GM12878 (cell line): Measurements from ENCODE around the gene C9. TPM values are rescaled to one million over a fixed set of nuclear protein-coding genes. Genes with fewer than 3 reads are reported as not detected.

Experiments used
- ATAC-seq: fragments of 200-7000 bp; cut with Tn5 transposase; 3 replicates; pipeline ENCODE4 v1.9.1; 2020; ENCODE audit warnings: mild to moderate bottlenecking, moderate library complexity
- BruUV-seq: library from RNA; stranded (reverse); fragments of 400-500 nt; replicated peaks from 2 replicates; lab custom pipeline; 2021; lab: Mats Ljungman, UMichigan
- CTCF ChIA-PET: fragments of 300-600 bp; sonication (Branson Sonifier 250); formaldehyde crosslinking; extraction: SDS; loops from one replicate; lab custom pipeline; 2021; ENCODE audit warnings: inconsistent platforms; lab: Yijun Ruan, JAX
- POLR2A ChIA-PET: fragments of 350-600 bp; formaldehyde crosslinking; extraction: SDS; loops from one replicate; lab custom pipeline; 2021; ENCODE audit warnings: inconsistent platforms; lab: Charles Lee
- RAD21 ChIA-PET: fragments of 300-600 bp; sonication (Branson Sonifier 250); formaldehyde crosslinking; loops from one replicate; lab custom pipeline; 2023; ENCODE audit warnings: antibody characterized with exemption; ENCODE audit not compliant: unreplicated experiment; lab: Charles Lee
- SMC1A ChIA-PET: fragments of 300-600 bp; sonication (Branson Sonifier 250); formaldehyde crosslinking; loops from one replicate; lab custom pipeline; 2023; ENCODE audit not compliant: unreplicated experiment, uncharacterized antibody; lab: Charles Lee
- DNase-seq: peaks from one replicate; pipeline ENCODE4 v3.0.0-alpha.2; 2011; ENCODE audit warnings: low read depth, low spot score
- FAIRE-seq: peaks from 3 replicates; lab custom pipeline; 2011; peaks lifted over from hg19 to GRCh38; lab: Jason Lieb, UNC
- H2AFZ ChIP-seq: 2 replicates; pipeline ENCODE4 v1.6.0; 2011; ENCODE audit warnings: low read depth, low read length, control low read depth; ENCODE audit not compliant: control insufficient read depth
- H3K27ac ChIP-seq: 2 replicates; pipeline ENCODE4 v1.5.1; 2011; ENCODE audit warnings: control low read depth; ENCODE audit not compliant: control insufficient read depth, insufficient read depth
- H3K27me3 ChIP-seq, 2 experiments: replicated peaks in 1 of 2; 2 replicates each; pipeline versions ENCODE4 v1.6.0 to v1.6.1; 2011; ENCODE audit warnings: low read length in 1 of 2; ENCODE audit not compliant: control insufficient read depth in 2 of 2, insufficient read depth in 2 of 2
- H3K36me3 ChIP-seq, 2 experiments: 2 replicates each; pipeline ENCODE4 v1.5.1; 2011; ENCODE audit warnings: low read length in 1 of 2; ENCODE audit not compliant: control insufficient read depth in 2 of 2, insufficient read depth in 2 of 2
- H3K4me1 ChIP-seq: 2 replicates; pipeline ENCODE4 v1.6.1; 2011; ENCODE audit warnings: mild to moderate bottlenecking, low read length, moderate library complexity, mixed read lengths; ENCODE audit not compliant: control insufficient read depth, insufficient read depth
- H3K4me2 ChIP-seq: 2 replicates; pipeline ENCODE4 v1.6.0; 2011; ENCODE audit warnings: control low read depth; ENCODE audit not compliant: control insufficient read depth, insufficient read depth
- H3K4me3 ChIP-seq: fragments of 200-600 bp; sonication (generic); 2 replicates; pipeline ENCODE4 v1.5.1; 2016
- H3K79me2 ChIP-seq: 2 replicates; pipeline ENCODE4 v1.6.0; 2011; ENCODE audit warnings: low read length; ENCODE audit not compliant: control insufficient read depth, insufficient read depth
- H3K9ac ChIP-seq: 2 replicates; pipeline ENCODE4 v1.8.0; 2011; ENCODE audit warnings: low read length, control low read depth, mixed read lengths; ENCODE audit not compliant: control insufficient read depth, insufficient read depth
- H3K9me3 ChIP-seq: replicated peaks from 3 replicates; pipeline ENCODE4 v1.5.1; 2011; ENCODE audit warnings: mild to moderate bottlenecking, low read length; ENCODE audit not compliant: control insufficient read depth, insufficient read depth
- H4K20me1 ChIP-seq: 2 replicates; pipeline ENCODE4 v1.6.0; 2011; ENCODE audit not compliant: control insufficient read depth, insufficient read depth
- ATF7 ChIP-seq: fragments of 450-650 bp; IDR thresholded peaks from 2 replicates; pipeline ENCODE4 v1.6.1; 2016; ENCODE audit warnings: low read depth, mild to moderate bottlenecking
- BRCA1 ChIP-seq: IDR thresholded peaks from 2 replicates; pipeline ENCODE4 v1.6.1; 2011; ENCODE audit warnings: low read depth, low read length, improper control_type of control experiment
- CHD1 ChIP-seq: IDR thresholded peaks from 2 replicates; pipeline ENCODE4 v1.6.1; 2012; ENCODE audit warnings: low read depth, low read length, improper control_type of control experiment
- FOS ChIP-seq: IDR thresholded peaks from 3 replicates; pipeline ENCODE4 v1.6.1; 2011; ENCODE audit warnings: borderline replicate concordance; ENCODE audit not compliant: insufficient read length; ENCODE audit errors: extremely low read depth
- NFXL1 ChIP-seq: fragments of 450-650 bp; IDR thresholded peaks from 2 replicates; pipeline ENCODE4 v1.6.1; 2017; ENCODE audit warnings: antibody characterized with exemption, mild to moderate bottlenecking, borderline replicate concordance
- NR2C1 ChIP-seq: fragments of 450-650 bp; IDR thresholded peaks from 2 replicates; pipeline ENCODE4 v1.6.1; 2017; ENCODE audit warnings: antibody characterized with exemption, mild to moderate bottlenecking, moderate library complexity
- NRF1 ChIP-seq: conservative IDR thresholded peaks from 2 replicates; pipeline ENCODE4 v1.6.1; 2011; ENCODE audit warnings: mild to moderate bottlenecking, low read depth, low read length, improper control_type of control experiment
- POU2F2 ChIP-seq: IDR thresholded peaks from 3 replicates; pipeline ENCODE4 v1.6.1; 2011; ENCODE audit warnings: low read depth, mild to moderate bottlenecking, low read length, borderline replicate concordance
- RAD21 ChIP-seq: IDR thresholded peaks from 2 replicates; pipeline ENCODE4 v1.6.1; 2011; ENCODE audit warnings: mild to moderate bottlenecking, low read depth, low read length, moderate library complexity; ENCODE audit not compliant: insufficient read depth
- RCOR1 ChIP-seq: conservative IDR thresholded peaks from 2 replicates; pipeline ENCODE4 v1.6.1; 2012; ENCODE audit warnings: low read depth, low read length, improper control_type of control experiment
- SMARCA5 ChIP-seq: fragments of 450-650 bp; IDR thresholded peaks from 2 replicates; pipeline ENCODE4 v1.6.1; 2017; ENCODE audit warnings: mild to moderate bottlenecking
- SREBF1 ChIP-seq: IDR thresholded peaks from 2 replicates; pipeline ENCODE4 v1.6.1; 2012; ENCODE audit warnings: mild to moderate bottlenecking, low read length
- SUPT20H ChIP-seq: IDR thresholded peaks from 2 replicates; pipeline ENCODE4 v1.6.1; 2011; ENCODE audit warnings: low read depth, mild to moderate bottlenecking, low read length, moderate library complexity, borderline replicate concordance; ENCODE audit not compliant: control insufficient read depth
- TCF3 ChIP-seq: IDR thresholded peaks from 2 replicates; pipeline ENCODE4 v1.6.1; 2012; ENCODE audit warnings: low read depth, mild to moderate bottlenecking, low read length, borderline replicate concordance; ENCODE audit not compliant: insufficient read depth
- ZNF622 ChIP-seq: fragments of 450-650 bp; IDR thresholded peaks from 2 replicates; pipeline ENCODE4 v1.6.1; 2017; ENCODE audit warnings: mild to moderate bottlenecking, inconsistent platforms
- ZZZ3 ChIP-seq: IDR thresholded peaks from 2 replicates; pipeline ENCODE4 v1.6.1; 2011; ENCODE audit warnings: low read depth; ENCODE audit not compliant: control insufficient read depth, insufficient read length
- WGBS: methylation state at CpG from one replicate; pipeline ENCODE4 v1.1.6; 2016; ENCODE audit warnings: low lambda C conversion rate; ENCODE audit not compliant: insufficient replicate concordance, insufficient coverage; ENCODE audit errors: missing lambda C conversion rate; 5-methylcytosine and 5-hydroxymethylcytosine counted together
- in situ Hi-C: fragments of 300-500 bp; cut with MboI; formaldehyde crosslinking; loops from 9 replicates; pipeline ENCODE4 v1.14.3; 2018; ENCODE audit warnings: mixed read lengths
- intact Hi-C: fragments of 100-400 bp; cut with micrococcal nuclease; formaldehyde crosslinking; loops from one replicate; pipeline ENCODE4 v1.14.2; 2022; ENCODE audit not compliant: unreplicated experiment
- polyA plus RNA-seq, 11 experiments: library from polyadenylated mRNA; depleted of rRNA in 4 of 11; unstranded in 6 of 11; stranded (reverse) in 5 of 11; fragments of >200 nt; fragmentation: Nextera tagmentation in 4 of 11; fragmentation: Illumina TruSeq in 1 of 11; extraction: Ambion mirVana in 4 of 11; extraction: Trizol in 1 of 11; gene quantifications; 1 replicate in 1 of 11; 2 replicates in 10 of 11; pipeline versions ENCODE4 v1.2.1 to v1.2.3, GENCODE V29; 2011 to 2016; ENCODE audit warnings: inconsistent platforms in 2 of 11, missing spikeins in 2 of 11, low read depth in 1 of 11
- total RNA-seq, 4 experiments: library from RNA; depleted of rRNA in 3 of 4; stranded (reverse); fragments of >200 nt in 3 of 4; fragmentation: Illumina TruSeq in 1 of 4; extraction: Trizol in 1 of 4; gene quantifications; 2 replicates each; pipeline versions ENCODE4 v1.2.1 to v1.2.3, GENCODE V29; 2013 to 2021
- TF ChIP-seq, protein P1 (sequence below): fragments of 450-650 bp; IDR thresholded peaks from 2 replicates; pipeline ENCODE4 v1.6.1; 2017; ENCODE audit warnings: low read depth, mild to moderate bottlenecking, moderate library complexity
- TF ChIP-seq, protein P2 (sequence below): fragments of 450-650 bp; IDR thresholded peaks from 2 replicates; pipeline ENCODE4 v1.6.1; 2016; ENCODE audit warnings: mild to moderate bottlenecking, moderate library complexity, borderline replicate concordance
- TF ChIP-seq, protein P3 (sequence below): IDR thresholded peaks from 2 replicates; pipeline ENCODE4 v1.6.1; 2011; ENCODE audit warnings: low read depth, low read length, improper control_type of control experiment, borderline replicate concordance

The C9 gene
- total and polyA plus RNA-seq, 10 of the 15 experiments (the other 5 are each of a cell fraction or from before 2014, with no cell fraction given) = 0.54 TPM; not detected in 9

DNA sequence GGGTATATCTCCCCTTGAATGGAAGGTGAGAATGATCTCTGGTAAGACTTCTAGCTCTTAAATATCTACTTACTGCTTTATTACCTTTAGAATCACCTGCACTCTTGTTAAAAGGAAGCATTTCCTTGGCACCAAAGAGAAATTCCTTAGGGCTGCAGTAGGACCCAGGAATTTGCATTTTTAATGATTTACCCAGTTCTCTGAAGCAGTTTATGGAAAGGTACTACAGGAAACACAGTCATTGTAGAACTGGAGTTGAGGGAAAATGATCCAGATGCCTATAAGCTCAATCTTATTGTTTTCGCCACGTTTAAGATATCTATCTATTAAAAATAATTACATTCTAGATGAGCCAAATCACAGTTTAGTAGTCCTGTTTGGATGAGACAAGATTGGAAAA lies 9.5 kb upstream of the C9 start:
- no peaks in the 10 kb centered on the region for H3K9me3 ChIP-seq
- H4K20me1 ChIP-seq = no peaks in the 10 kb centered on the region
- no peak overlapping the region for H3K4me3 ChIP-seq
- TF ChIP-seq BRCA1 = no peak
- TF ChIP-seq NRF1 = no peak
- TF ChIP-seq CHD1 = no peak
- TF ChIP-seq ATF7 = no peak
- no peak for TF ChIP-seq SUPT20H
- TF ChIP-seq RCOR1 = no peak
- TF ChIP-seq RAD21 = no peak
- TF ChIP-seq POU2F2 = no peak
- TF ChIP-seq NFXL1 = no peak
- no peak for TF ChIP-seq SREBF1
- TF ChIP-seq SMARCA5 = no peak
- TF ChIP-seq NR2C1 = no peak
- no peak for TF ChIP-seq ZNF622
- TF ChIP-seq, protein P1, sequence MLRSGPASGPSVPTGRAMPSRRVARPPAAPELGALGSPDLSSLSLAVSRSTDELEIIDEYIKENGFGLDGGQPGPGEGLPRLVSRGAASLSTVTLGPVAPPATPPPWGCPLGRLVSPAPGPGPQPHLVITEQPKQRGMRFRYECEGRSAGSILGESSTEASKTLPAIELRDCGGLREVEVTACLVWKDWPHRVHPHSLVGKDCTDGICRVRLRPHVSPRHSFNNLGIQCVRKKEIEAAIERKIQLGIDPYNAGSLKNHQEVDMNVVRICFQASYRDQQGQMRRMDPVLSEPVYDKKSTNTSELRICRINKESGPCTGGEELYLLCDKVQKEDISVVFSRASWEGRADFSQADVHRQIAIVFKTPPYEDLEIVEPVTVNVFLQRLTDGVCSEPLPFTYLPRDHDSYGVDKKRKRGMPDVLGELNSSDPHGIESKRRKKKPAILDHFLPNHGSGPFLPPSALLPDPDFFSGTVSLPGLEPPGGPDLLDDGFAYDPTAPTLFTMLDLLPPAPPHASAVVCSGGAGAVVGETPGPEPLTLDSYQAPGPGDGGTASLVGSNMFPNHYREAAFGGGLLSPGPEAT = no peak
- no peak for TF ChIP-seq TCF3
- TF ChIP-seq FOS = no peak
- TF ChIP-seq, protein P2, sequence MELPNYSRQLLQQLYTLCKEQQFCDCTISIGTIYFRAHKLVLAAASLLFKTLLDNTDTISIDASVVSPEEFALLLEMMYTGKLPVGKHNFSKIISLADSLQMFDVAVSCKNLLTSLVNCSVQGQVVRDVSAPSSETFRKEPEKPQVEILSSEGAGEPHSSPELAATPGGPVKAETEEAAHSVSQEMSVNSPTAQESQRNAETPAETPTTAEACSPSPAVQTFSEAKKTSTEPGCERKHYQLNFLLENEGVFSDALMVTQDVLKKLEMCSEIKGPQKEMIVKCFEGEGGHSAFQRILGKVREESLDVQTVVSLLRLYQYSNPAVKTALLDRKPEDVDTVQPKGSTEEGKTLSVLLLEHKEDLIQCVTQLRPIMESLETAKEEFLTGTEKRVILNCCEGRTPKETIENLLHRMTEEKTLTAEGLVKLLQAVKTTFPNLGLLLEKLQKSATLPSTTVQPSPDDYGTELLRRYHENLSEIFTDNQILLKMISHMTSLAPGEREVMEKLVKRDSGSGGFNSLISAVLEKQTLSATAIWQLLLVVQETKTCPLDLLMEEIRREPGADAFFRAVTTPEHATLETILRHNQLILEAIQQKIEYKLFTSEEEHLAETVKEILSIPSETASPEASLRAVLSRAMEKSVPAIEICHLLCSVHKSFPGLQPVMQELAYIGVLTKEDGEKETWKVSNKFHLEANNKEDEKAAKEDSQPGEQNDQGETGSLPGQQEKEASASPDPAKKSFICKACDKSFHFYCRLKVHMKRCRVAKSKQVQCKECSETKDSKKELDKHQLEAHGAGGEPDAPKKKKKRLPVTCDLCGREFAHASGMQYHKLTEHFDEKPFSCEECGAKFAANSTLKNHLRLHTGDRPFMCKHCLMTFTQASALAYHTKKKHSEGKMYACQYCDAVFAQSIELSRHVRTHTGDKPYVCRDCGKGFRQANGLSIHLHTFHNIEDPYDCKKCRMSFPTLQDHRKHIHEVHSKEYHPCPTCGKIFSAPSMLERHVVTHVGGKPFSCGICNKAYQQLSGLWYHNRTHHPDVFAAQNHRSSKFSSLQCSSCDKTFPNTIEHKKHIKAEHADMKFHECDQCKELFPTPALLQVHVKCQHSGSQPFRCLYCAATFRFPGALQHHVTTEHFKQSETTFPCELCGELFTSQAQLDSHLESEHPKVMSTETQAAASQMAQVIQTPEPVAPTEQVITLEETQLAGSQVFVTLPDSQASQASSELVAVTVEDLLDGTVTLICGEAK = no peak
- TF ChIP-seq ZZZ3 = no peak
- TF ChIP-seq, protein P3, sequence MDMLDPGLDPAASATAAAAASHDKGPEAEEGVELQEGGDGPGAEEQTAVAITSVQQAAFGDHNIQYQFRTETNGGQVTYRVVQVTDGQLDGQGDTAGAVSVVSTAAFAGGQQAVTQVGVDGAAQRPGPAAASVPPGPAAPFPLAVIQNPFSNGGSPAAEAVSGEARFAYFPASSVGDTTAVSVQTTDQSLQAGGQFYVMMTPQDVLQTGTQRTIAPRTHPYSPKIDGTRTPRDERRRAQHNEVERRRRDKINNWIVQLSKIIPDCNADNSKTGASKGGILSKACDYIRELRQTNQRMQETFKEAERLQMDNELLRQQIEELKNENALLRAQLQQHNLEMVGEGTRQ = no peak
- H3K79me2 ChIP-seq = no peaks in the 10 kb centered on the region
- no peak overlapping the region for H3K27ac ChIP-seq
- no peak for FAIRE-seq
- H2AFZ ChIP-seq = no peak overlapping the region
- no peak overlapping the region for H3K9ac ChIP-seq
- intact Hi-C loops = loop anchor here (10.0 kb wide), 1 partner anchor 159 kb away; the partner anchor contains the start of gene FYB1
- DNase-seq = no peak
- no peaks in the 10 kb centered on the region for H3K4me1 ChIP-seq
- ChIA-PET CTCF (interaction anchor here (3.7 to 4.7 kb wide), 2 partner anchors 156 to 174 kb away, joined by 15 to 97 read pairs; no protein-coding TSS in a partner anchor), POLR2A (no interaction called here), RAD21 (interaction anchor here (0.7 kb wide), 1 partner anchor 174 kb away, joined by 3 read pairs; no protein-coding TSS in a partner anchor), SMC1A (interaction anchor here (0.7 to 2.3 kb wide), 2 partner anchors 46 to 174 kb away, joined by 3 to 6 read pairs; no protein-coding TSS in a partner anchor)
- no peak overlapping the region for H3K4me2 ChIP-seq
- BruUV-seq = no TSS peak
- in situ Hi-C loops = no loop called here
- no peaks in the 10 kb centered on the region; a peak in 1 of 4 replicates for H3K27me3 ChIP-seq
- WGBS = 39% methylated on average over 2 of the region's 2 CpGs
- no peaks in the 10 kb centered on the region for H3K36me3 ChIP-seq
- no peak for ATAC-seq
